Stimulated activated CD4-positive, alpha-beta T cell treated with anti-CD3 and anti-CD28 coated beads, Interleukin-2, amount 100 ng/mL, for 4 hours (primary cell): ENCODE data around the gene GRM4.
"Not testable (repeated sequence)": the region's sequence is repeated elsewhere in the genome, so short reads cannot be mapped to it uniquely, and the experiment has no call there.

Experiments
- DNase-seq: peaks from one replicate; pipeline ENCODE4 v3.0.0-alpha.2; 2020; ENCODE audit warnings: low read depth

The GRM4 gene

DNA sequence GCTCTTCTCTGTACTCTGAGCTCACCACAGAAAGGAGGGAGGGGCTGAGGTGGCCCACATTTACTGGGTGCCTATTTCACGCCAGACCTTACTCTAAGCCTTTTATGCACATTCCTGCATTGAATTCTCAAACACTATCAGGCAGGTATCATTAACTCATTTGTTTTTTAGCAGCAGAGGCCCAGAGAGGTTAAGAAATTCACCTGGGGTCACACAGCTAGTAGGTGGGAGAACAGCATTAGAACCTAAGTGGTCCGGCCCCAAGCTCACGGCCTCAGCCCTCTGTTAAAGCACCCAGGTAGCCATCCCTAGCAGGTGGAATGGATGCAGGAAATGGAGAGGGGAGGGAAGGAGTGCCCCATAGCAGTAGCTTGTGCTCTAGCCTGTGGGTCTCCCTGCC, 84.5 kb downstream of the GRM4 start:
- no peak for DNase-seq

DNA sequence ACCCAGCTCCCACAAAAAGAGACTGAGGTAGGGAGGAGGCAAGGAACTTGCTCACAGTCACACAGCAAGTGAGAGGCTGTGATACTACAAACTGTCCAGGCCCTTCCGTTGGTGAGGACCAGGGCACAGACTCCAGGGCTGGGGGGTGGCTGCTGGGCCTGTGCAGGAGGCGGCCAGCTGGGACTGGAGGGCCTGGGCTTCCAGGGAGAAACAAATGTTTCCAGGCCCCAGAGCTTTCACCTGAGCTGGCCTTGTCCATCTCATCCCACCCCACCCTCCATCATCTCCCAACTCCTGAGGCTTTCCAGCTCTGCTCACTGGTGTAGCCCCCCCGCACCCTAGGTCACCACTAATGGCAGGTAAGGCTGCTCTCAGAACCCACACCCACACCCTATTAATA, 86.0 kb downstream of the GRM4 start:
- no peak for DNase-seq

DNA sequence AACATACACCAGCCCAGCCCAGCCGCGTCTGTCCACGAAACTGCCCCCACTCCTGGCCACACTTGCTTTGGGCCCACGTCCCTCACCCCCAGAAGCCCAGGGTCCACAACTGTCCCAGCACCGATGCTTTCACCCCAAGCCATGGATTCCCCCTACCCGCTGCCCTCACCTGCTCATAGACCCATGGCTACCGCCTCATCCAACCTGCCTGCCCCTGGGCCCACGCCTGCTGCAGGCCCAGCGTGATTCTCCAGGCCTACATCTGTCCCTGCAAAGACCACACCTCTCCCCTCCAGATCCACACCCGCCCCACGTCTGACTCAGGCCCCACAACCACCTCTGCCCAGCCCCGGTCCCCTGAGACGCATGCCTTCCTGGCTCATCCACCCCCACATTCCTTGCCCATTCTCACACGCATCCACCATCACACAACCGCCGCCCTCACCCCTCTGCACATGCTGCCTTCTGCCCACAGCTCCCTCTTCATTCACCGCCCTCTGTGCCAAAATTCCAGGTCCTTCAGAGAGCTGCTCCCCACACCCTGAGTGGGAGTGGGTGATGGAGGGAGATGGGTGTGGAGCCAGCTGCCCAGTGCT, 86.7 kb downstream of the GRM4 start:
- no peak for DNase-seq

DNA sequence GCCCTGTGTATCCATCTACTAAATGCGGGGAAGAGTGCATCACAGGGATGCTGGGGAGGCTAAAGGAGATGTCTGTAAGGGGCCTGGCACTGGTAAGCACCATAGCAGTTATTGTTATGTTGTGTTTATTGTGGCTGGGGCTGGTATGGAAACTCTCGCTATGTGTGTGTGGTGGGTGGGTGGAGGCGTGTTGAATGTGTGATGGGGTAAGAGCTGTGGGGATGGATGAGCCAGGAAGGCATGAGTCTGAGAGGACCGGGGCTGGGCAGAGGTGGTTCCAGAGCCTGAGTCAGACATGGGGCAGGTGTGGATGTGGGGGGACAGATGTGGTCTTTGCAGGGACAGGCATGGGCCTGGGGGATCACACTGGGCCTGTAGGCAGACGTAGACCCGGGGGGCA, 88.1 kb downstream of the GRM4 start:
- DNase-seq: no peak

DNA sequence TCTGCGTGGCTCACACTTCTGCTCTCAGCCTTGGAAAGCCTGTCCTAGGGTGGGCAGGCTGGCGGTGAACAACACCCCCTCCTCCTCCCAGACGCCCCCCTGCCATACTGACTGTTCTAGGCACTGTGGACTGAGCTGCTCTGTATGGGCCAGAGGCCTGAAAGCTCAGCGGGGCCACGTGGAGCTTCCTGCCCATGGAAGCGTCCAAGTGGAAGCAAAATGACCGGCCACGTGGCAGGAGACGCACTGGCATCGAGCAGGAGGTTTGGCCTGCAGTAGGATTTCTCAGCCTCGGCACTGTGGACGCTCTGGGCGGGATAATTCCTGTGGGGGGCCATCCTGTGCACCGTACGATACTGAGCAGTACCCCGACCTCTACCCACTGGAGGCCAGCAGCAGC, 88.7 kb downstream of the GRM4 start:
- DNase-seq: no peak

DNA sequence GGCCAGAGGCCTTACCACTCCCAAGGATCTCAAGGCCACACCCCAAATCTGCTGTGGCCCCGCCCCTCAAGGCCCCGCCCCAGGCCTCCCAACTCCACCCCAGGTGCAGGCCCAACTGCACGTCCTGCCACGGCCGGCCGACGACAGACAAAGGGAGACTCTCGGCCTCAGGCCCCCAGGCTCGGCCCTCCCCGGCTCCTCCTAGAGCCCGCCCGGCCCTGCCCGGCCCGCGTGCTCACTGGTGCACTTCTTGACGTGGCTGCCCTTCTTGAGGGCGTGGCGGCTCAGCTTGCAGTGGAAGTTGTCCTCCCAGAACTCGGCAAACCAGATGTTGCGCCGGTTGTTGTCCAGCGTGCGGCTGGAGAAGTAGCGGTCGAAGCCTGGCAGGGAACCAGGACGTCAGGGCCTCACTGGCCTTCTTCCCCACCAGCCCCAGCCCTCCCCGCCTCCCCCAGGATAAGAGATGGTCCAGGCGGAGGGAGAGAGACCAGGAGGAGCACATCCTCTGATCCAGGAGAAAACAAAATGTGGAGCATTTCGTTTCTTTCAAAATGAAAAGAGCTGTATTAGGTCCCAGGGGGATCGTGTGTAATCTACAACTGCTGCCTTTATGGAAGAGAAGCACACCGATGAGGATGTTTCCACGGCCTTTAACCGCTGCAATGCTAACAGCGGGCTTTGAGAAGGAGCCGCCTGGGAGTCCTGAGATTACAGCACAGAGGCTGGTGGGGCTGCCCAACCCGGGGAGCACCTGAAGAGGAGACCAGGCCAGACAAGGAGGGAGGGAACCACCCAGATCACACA, 89.4 kb downstream of the GRM4 start:
- no peak for DNase-seq

DNA sequence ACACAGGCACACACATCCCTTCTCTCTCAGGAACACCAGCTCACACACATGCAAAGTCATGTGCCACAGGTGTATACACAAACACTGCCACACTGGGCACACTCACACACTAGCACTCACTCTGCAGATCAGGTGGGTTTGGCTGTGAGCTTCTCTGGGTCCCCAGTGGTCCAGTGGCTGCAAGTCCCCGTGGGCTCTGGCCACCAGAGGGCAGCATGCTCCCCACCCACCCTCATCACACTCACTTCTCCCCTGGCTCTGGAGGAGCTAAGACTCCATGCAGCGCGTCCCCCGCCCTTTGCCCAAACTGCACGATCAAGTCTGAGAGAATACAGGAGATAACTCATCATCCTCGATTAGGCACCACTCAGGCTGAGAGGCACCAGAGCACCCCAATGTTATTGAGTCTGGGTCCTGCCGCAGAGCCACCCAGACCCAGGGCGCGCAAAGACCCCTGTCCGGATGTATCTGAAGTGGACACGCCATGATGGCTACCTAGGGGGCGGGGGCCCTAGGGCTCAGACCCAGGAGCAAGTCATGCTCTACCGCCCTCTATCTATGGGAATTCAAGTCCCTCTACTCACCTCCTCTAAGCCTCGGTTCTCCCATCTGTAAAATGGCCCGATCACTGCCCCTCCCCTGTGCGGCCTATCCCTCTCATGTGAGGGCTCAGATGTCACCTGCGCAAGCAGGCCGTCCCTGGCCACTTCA, 90.5 kb downstream of the GRM4 start:
- DNase-seq: peak; percentile 42

DNA sequence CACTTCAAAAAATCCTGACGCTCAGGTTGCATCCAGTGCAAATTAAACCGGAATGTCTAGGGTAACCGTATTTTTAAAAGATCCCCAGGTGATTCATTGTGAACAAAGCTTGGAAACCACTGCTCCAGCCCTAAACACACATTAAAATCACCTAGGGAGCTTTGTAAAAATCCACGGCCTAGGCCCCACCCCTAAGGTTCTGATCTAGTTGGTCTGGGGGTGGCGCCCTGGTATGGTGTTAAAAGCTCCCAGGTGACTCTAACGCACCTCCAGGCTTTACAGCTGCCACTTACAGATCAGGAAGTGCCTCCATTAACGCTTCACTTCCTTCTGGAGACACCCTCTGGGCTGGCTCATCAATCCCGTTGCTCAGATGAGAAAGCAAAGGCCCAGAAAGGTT, 92.2 kb downstream of the GRM4 start:
- no peak for DNase-seq

DNA sequence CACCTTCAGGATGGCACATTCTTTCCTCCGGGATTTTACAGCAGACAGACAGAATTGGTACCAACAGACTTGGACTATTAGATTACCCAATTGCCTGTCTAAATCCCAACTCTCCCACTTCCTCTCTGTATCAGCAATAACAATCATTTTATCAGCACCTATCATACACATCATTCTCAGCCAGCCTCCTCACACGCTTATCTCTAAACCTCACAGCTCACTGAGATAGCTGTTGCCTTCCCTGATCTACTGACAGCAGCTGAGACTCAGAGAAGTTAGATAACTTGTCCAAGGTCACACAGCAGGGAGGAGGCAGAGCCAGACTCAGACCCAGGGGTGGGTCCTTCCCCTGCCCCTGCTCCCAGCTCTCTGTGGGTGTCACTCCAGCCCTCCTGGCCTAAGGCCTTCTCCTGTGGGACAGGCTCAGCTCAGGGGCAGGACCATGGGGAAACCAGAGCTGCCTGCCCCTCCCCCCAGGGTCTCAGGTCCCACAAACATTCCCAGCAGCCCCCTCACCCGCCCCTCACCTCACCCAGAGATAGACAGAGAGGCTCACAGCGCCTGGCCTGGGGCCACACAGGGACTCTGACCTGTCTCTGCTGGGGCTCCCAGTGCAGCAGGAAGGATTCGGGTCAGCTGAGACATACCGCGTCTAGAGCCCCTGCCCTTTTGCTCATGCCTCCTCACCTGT, 92.8 kb downstream of the GRM4 start:
- DNase-seq: no peak

DNA sequence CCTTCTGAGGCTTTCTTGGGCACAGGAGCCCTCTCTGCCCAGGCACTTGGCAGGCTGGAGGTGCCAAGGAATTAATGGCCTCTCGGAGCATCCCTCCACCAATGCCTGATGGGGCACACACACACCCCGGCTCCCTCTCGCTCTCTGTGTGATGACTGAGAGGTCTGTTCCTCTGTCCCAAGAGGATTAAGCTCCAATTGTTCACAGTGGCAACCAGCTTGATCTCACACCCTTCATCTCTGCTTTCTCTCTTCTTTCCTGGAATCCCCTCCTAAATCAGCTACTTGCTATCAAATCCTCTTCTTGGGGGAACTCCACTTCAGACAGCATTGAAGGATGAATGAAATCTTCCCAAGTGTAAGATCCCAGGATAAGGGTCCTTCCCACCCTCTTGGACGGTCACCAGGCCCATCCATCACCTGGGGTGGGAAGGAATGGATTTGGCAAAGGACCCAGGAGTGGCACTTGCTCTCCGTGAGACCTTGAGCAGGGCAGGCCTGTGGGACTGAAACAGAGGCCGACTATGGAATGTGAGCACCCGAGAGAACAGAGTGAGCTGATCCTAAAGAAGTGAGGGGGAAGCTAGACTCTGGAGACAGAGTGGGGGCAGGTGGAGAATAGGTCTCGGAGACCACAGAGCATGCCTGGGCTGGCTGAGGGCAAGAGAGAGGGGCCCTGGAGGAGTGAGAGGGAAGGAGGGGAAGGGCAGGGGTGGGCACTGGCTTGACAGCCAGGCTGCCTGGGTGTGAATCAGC, 93.6 kb downstream of the GRM4 start:
- no peak for DNase-seq

DNA sequence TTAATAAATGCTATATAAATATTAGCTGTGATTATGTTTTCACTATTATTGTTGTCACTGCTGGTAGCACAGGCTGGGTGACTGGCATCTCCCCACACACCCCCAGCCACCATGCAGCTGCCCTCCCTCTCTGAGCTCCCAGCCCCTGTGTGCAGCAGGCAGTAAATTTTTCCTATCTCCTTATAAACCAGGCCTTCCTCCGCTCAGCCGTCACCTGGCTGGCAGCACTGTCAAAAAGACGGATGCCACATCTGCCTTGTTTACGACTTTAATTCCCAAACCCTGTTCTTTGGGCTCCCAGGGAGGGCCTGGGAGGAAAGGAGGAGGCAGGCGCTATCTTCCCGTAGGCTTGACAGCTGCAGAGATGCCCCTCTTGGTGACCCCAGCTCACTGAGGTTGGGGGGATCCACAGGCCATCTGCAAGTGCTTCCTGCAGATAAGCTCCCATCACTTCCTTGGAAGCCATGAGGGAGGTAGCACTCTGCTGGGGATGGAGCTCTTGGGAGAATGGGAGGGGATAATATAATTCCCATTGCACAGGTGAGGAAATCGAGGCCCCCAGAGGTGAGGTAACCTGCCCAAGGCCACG, 94.5 kb downstream of the GRM4 start:
- DNase-seq: no peak

DNA sequence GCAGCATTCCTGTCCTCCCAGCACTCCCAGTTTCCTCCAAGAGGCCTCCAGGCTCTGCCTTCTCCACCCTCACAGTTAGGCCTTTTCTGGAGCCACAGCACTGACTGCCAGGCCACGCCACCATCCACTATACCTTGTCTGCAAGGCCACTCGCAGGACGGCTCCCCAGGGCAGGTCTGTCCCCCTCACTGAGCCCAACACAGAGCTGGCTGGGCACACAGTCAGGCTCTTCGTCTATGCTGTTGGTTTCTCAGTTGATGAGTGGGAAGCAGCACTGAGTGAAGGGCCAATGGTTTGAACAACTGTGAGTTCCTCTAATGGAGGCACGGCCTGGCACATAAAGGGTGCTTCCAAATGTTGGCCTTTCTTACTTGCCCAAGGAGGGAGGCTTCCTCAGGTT, 95.2 kb downstream of the GRM4 start:
- no peak for DNase-seq

DNA sequence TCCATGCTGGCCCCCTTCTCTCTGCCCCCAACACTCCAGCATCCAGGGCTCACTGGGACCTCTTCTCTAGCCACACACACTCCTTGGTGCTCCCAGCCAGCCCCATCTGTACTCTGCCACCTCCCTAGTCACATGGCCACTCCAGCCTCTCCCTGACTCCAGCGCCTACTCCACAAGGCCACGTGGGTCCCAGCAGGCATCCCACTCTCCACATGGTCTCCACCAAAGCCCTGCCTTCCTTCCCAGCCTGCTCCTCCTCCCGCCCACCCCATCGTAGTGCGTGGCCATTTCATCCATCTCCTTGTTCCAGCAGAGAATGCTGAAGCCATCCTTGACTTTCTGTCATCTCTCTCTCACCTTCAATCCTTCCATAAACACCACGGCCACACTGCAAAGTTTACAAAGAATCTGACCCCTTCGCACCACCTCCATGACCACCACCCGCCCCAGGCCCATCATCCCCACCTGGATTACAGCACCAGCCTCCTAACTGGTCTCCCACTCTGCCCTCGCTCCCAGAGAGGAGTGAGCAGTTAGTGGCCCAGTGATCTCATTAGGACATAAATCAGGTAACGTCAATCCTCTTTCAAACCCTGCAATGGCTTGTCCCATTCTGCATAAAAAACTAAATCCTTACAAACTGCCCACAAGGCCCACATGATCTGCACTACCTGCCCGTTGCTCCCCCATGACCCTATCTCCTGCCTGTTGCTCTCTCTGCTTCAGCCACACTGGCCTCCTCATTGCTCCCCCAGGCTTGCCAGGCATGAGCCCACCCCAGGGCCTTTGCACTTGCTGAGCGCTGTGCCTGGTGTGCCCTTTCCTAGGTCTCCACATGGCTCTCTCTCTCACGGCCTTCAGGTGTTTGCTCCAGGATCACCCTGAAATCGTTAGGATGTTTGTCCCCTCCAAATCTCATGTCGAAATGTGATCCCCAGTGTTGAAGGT, 96.2 kb downstream of the GRM4 start:
- no peak for DNase-seq

DNA sequence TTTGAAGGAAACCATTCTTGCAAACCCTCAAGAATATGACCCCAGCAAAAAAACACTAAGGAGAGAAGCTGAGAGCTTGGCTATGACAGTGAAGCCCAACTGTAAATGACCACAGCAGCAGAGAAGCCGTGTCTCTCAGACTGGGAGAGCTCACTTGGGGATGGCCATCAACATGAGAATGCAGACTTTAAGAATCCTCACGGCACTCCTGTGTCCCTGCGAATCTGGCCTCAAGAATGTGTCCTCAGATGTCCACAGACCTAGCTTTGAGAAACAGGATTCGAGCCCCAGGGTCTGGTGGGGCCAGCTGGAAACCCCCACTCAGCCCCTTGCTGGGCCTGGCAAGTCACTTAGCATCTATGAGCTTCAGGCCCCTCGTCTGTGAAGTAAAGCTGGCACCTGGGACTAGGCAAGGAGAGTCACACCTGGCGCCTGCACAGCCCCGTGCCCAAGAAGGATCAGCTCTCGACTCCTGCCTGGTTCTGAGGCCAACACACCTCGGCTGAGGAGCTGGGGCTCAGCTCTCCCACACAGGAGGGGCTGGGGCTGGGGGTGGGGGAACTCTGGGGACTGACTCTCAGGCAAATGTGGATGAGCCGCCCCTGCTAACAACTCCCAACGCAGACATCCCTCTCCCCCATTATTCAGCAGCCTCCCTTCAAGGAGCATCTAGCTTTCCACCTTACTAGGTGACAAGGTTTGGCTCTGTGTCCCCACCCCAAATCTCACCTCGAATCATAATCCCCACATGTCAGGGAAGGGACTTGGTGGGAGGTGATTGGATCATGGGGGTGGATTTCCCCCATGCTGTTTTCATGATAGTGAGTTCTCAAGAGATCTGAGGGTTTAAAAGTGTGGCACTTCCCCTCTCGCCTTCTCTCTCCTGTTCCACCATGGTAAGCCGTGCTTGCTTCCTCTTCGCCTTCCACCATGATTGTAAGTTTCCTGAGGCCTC, 97.7 kb downstream of the GRM4 start:
- DNase-seq: no peak

DNA sequence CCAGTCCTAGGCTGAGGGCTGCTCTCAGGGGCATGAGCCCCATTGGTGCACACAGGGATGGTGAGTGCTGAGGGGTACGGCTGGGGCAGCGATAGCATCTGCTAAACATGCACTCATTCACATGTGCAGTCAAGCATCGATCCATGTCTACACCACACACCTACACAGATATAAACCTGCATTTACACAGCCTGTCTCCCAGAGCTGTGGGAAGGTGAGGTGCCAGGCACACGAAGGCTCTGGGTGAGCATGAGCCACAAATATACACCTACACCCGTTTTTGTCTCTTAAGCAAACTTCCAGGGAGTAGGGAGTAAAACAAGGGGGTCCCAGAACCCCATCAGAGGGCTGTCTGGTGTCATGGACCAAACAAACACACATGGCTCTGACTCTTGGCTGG, 99.3 kb downstream of the GRM4 start:
- DNase-seq: no peak

DNA sequence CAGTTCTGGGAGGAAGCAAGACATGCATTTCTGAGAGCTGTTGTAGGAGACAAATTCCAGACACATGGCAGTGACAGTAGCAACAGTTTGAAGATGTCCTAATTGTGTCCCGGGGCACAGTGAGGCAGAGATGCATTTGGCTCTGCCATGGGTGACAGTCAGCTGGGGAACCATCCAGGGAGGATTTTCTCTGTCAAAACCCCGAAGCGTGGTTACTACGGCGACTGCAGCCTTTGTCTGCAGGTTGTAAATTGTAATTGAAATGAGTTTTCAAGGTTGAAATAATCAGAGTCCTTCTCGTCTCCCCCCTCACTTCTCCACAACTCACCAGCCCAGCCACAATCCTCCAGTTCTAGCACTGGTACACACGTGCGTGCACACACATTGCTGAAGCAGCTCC, 100.1 kb downstream of the GRM4 start:
- no peak for DNase-seq

DNA sequence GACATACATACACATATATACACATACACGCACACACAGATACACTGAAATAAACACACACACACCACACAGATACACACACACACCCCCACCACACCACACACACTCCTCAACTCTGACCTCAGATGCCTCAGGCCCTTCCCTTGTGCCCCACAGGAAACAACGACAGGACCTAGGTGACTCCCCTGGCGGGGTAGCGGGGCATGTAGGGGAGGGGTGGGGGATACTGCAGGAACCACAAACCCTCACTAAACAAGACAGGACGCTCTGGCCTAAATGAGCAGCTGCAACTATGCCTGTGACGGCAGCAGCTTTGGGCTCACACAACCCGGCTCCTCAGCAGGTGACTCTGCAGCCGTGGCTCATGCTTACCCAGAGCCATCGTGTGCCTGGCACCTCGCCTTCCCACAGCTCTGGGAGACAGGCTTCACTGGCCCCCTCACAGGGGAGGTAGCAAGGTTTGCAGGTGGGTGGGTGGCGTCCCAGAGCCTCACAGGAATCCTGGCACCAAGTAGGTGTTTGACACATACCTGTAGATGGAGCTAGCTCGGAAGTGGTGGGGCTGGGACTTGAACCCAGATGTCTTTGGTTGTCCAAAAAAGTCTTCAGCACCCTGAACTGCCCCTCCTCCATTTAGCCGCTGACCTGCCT, 100.8 kb downstream of the GRM4 start:
- DNase-seq: no peak

DNA sequence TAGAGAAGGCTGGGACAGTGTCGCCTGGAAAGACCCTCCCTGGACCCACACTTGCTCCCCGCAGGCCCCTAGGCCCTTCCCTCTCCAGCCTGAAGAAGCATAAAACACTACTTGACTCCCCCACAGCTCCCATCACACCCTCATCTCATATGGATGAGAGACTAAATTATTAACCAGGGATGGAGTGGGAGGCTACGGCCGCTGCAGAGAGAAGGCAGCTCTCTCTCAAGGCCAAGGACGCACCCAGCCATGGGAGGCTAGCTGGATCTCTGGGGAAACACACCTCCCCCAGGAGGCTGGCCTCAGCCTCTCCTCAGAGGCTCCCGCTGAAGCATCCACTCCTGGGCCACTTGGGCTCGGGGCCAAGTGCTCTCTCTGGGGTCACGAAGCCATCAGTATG, 102.5 kb downstream of the GRM4 start:
- no peak for DNase-seq

DNA sequence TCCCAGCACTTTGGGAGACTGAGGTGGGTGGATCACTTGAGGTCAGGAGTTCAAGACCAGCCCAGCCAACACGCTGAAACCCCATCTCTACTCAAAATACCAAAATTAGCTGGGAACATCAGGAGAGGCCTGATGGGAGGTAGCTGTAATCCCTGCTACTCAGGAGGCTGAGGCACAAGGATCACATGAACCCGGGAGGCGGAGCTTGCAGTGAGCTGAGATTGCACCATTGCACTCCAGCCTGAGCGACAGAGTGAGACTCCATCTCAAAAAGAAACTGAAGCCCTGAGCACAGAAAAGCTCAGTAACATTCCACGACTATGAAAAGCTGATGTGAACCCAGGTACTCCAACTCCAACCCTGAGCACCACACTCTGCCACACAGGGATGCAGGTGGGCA, 103.9 kb downstream of the GRM4 start:
- not testable (repeated sequence) for DNase-seq
